Activated CD8-positive, alpha-beta memory T cell treated with anti-CD3 and anti-CD28 coated beads, Interleukin-2, amount 50 U/mL, for 48 hours (primary cell): ENCODE results near the gene BAG2.

Experiments
- DNase-seq: peaks from one replicate; pipeline ENCODE4 v3.0.0-alpha.2; 2020

BAG2 gene

GRCh38 chr6:57222743-57223077, 50.6 kb downstream of the BAG2 start:
- DNase-seq: no peak

- no peak for DNase-seq
Observed at GRCh38 chr6:57224769-57225515, 52.8 kb downstream of the BAG2 start.

GRCh38 chr6:57226221-57226620, 54.1 kb downstream of the BAG2 start:
- DNase-seq: no peak
